Hepatocyte (in vitro differentiated cells): Measurements from ENCODE around the gene CACNA1C.

Experiments used
- EZH2phosphoT487 ChIP-seq: fragments of 200-600 bp; sonication (generic); IDR thresholded peaks from one replicate; pipeline ENCODE4 v1.6.1; 2018; ENCODE audit warnings: antibody characterized with exemption, mild to moderate bottlenecking, low read depth, moderate library complexity; ENCODE audit not compliant: unreplicated experiment, severe bottlenecking
- TF ChIP-seq, protein P1 (sequence below): fragments of 200-600 bp; sonication (generic); IDR thresholded peaks from 2 replicates; pipeline ENCODE4 v1.5.1; 2016; ENCODE audit warnings: antibody characterized with exemption, mild to moderate bottlenecking; ENCODE audit not compliant: poor library complexity

DNA sequence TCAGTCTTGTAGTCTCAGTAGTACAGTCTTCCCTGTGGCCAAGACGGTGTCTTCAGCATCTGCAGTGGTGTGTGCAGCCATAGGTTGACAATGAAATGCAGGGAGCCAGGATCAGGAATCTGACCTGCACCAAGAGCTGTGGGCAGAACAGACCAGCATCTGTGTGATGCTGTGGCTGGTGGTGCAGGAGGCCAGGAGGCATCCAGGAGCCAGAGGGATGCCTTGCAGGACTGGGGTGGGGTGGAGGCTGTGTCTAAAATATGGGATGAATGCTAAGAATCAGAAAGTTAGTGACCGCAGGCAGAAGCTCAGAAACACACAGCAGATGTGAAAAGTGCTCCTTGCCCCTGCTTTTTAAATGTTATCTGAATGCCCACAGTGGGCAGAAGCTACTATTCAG, 209.7 kb downstream of the CACNA1C start:
- TF ChIP-seq, protein P1, sequence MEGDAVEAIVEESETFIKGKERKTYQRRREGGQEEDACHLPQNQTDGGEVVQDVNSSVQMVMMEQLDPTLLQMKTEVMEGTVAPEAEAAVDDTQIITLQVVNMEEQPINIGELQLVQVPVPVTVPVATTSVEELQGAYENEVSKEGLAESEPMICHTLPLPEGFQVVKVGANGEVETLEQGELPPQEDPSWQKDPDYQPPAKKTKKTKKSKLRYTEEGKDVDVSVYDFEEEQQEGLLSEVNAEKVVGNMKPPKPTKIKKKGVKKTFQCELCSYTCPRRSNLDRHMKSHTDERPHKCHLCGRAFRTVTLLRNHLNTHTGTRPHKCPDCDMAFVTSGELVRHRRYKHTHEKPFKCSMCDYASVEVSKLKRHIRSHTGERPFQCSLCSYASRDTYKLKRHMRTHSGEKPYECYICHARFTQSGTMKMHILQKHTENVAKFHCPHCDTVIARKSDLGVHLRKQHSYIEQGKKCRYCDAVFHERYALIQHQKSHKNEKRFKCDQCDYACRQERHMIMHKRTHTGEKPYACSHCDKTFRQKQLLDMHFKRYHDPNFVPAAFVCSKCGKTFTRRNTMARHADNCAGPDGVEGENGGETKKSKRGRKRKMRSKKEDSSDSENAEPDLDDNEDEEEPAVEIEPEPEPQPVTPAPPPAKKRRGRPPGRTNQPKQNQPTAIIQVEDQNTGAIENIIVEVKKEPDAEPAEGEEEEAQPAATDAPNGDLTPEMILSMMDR: no peak
- no peak for TF ChIP-seq EZH2phosphoT487
